ENCODE measurements around the gene DDC. TPM values are rescaled to one million over a fixed set of nuclear protein-coding genes. Genes with fewer than 3 reads are reported as not detected.

DDC gene
- total RNA-seq: not detected

GRCh38 chr7:50564640-50565558 is at the start of gene DDC:
DDC (minus strand) TSS chr7:50565405; CDS start chr7:50544085, 21,320 bp downstream.

GRCh38 chr7:50449881-50450589 is 115.2 kb downstream of the DDC start, which contains the start of gene FIGNL1:
FIGNL1 (minus strand) TSS chr7:50450350; CDS start chr7:50447287, 3,063 bp downstream.

Small RNA genes within 50 kb of the gene (small RNA-seq; reads per million reads assigned to genes)
- gene RNU6-1091P: 0 reads per million in 2 donors

Other genes starting within 250 kb of the DDC start
- 10 to 100 TPM; 10.7 to 28.6 TPM for gene FIGNL1, start 115.1 kb downstream of the DDC start, total RNA-seq
- 10 to 100 TPM; 19.3 to 44.0 TPM for gene GRB10, start 217.5 kb upstream of the DDC start, total RNA-seq

All from melanocyte of skin (primary cell).